Cardiac fibroblast (primary cell): Measurements from ENCODE around the gene DNASE2.
A peak's percentile ranks its signal among the peaks of the same experiment; 100 is the strongest.
"Not testable (repeated sequence)": the region's sequence is repeated elsewhere in the genome, so short reads cannot be mapped to it uniquely, and the experiment has no call there.

Experiments used
- DNase-seq, 2 donors: peaks; one replicate each; pipeline versions ENCODE4 v3.0.0 to v3.0.0-alpha.2; 2010; ENCODE audit warnings: low read depth in 2 of 2
- H3K4me3 ChIP-seq, 2 donors: replicated peaks in 1 of 2; 1 replicate in 1 of 2; 2 replicates in 1 of 2; pipeline ENCODE4 v1.5.1; 2011; ENCODE audit warnings: low read depth in 2 of 2, low read length in 2 of 2, mild to moderate bottlenecking in 2 of 2, moderate library complexity in 1 of 2
- CTCF ChIP-seq: IDR thresholded peaks from one replicate; pipeline ENCODE4 v1.5.1; 2011; ENCODE audit warnings: low read depth, mild to moderate bottlenecking, low read length, inconsistent platforms

Gene DNASE2

GRCh38 chr19:12881172-12881808 is at the start of gene DNASE2:
Gene DNASE2 (minus strand): TSS chr19:12881449. CDS start chr19:12881375, 74 bp downstream.
- H3K4me3 ChIP-seq: peak within 1 kb of the TSS; percentile 77 to 89
- no peak for TF ChIP-seq CTCF
- peak; percentile 93 to 96 for DNase-seq

GRCh38 chr19:12930002-12930645 is 48.9 kb upstream of the DNASE2 start:
- no peak for TF ChIP-seq CTCF
- H3K4me3 ChIP-seq: no peak overlapping the region
- DNase-seq: no peak

- DNase-seq: no peak
- TF ChIP-seq CTCF: no peak
- no peak overlapping the region for H3K4me3 ChIP-seq
These were observed 43.5 kb upstream of the DNASE2 start for GRCh38 chr19:12924621-12925310.

- no peak overlapping the region for H3K4me3 ChIP-seq
- no peak for TF ChIP-seq CTCF
- no peak for DNase-seq
These were observed 41.7 kb upstream of the DNASE2 start for GRCh38 chr19:12922959-12923358.

GRCh38 chr19:12921047-12921446 is 39.8 kb upstream of the DNASE2 start:
- TF ChIP-seq CTCF: no peak
- no peak overlapping the region for H3K4me3 ChIP-seq
- no peak for DNase-seq

- DNase-seq: no peak
- H3K4me3 ChIP-seq: no peak overlapping the region
- TF ChIP-seq CTCF: no peak
These were observed 37.0 kb upstream of the DNASE2 start for GRCh38 chr19:12918253-12918652.

- not testable (repeated sequence) for DNase-seq, H3K4me3 ChIP-seq
These were observed 34.6 kb upstream of the DNASE2 start for GRCh38 chr19:12915860-12916259.
